Tibial artery (tissue), 4 donors: ENCODE measurements around the gene DAZAP1.

Experiments used
- DNase-seq, 2 donors: peaks; one replicate each; pipeline ENCODE4 v3.0.0-alpha.2; 2019
- H3K27ac ChIP-seq, 2 donors: fragments of 200-600 bp; sonication (generic) in 1 of 2; 1 replicate in 1 of 2; 2 replicates in 1 of 2; pipeline ENCODE4 v1.5.1; 2018 to 2019; ENCODE audit warnings: mild to moderate bottlenecking in 1 of 2
- H3K27me3 ChIP-seq, 2 donors: fragments of 200-600 bp; sonication (generic) in 1 of 2; one replicate each; pipeline versions ENCODE4 v1.5.1 to v1.6.0; 2016 to 2019
- H3K36me3 ChIP-seq, 3 donors: fragments of 200-600 bp; sonication (generic) in 2 of 3; one replicate each; pipeline ENCODE4 v1.5.1; 2016 to 2019; ENCODE audit warnings: mild to moderate bottlenecking in 2 of 3
- H3K4me1 ChIP-seq, 4 donors: fragments of 200-600 bp; sonication (generic) in 2 of 4; 1 replicate in 3 of 4; 2 replicates in 1 of 4; pipeline ENCODE4 v1.5.1; 2016 to 2019
- H3K4me3 ChIP-seq, 2 donors: fragments of 200-600 bp; sonication (generic) in 1 of 2; 1 replicate in 1 of 2; 2 replicates in 1 of 2; pipeline ENCODE4 v1.5.1; 2018 to 2019; ENCODE audit warnings: mild to moderate bottlenecking in 2 of 2
- H3K9me3 ChIP-seq, 3 donors: fragments of 200-600 bp; sonication (generic) in 1 of 3; one replicate each; pipeline ENCODE4 v1.5.1; 2016 to 2019
- CTCF ChIP-seq, 2 experiments: fragments of 200-600 bp in 1 of 2; fragments of 450-650 bp in 1 of 2; IDR thresholded peaks; one replicate each; pipeline ENCODE4 v1.5.1; 2017 to 2019; ENCODE audit warnings: antibody characterized with exemption in 2 of 2, mild to moderate bottlenecking in 1 of 2, moderate library complexity in 1 of 2
- intact Hi-C: fragments of 100-400 bp; cut with DNase I; formaldehyde crosslinking; loops from one replicate; pipeline ENCODE4 v1.15.0; 2023; ENCODE audit warnings: low total_unique reads

Gene DAZAP1

DNA sequence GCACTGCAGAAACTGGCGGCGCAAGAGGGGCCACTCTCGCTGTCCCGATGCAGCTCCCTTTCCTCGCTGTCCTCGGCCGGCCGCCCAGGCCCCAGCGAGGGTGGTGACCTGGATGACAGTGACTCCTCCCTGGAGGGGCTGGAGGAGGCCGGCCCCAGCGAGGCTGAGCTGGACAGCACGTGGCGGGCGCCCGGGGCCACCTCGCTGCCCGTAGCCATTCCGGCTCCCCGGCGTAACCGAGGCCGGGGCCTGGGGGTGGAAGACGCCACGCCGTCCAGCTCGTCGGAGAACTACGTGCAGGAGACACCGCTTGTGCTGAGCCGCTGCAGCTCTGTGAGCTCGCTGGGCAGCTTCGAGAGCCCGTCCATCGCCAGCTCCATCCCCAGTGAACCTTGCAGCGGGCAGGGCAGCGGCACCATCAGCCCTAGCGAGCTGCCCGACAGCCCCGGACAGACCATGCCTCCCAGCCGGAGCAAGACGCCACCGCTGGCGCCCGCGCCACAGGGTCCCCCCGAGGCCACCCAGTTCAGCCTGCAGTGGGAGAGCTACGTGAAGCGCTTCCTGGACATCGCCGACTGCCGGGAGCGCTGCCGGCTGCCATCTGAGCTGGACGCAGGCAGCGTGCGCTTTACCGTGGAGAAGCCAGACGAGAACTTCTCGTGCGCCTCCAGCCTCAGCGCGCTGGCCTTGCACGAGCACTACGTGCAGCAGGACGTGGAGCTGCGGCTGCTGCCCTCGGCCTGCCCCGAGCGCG lies 59.3 kb downstream of the DAZAP1 start:
- Histone ChIP-seq H3K4me1 (peaks cover 10 to 65% (median 61%) of the 10 kb centered on the region in 4 donors), H3K27ac (no peak overlapping the region), H3K9me3 (no peaks in the 10 kb centered on the region), H3K36me3 (no peaks in the 10 kb centered on the region), H3K4me3 (no peak overlapping the region), H3K27me3 (peaks cover 18 to 68% of the 10 kb centered on the region in 2 donors)
- TF ChIP-seq CTCF (IDR thresholded peaks at IDR 0.05) = no peak
- intact Hi-C loops = no loop called here
- DNase-seq = no peak

DNA sequence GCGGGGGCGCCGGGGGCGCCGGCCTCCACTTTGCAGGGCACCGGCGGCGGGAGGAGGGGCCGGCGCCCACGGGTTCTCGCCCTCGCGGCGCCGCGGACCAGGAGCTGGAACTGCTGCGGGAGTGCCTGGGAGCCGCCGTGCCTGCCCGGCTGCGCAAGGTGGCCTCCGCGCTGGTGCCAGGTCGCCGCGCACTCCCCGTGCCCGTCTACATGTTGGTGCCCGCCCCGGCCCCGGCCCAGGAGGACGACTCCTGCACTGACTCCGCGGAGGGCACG lies 59.8 kb downstream of the DAZAP1 start:
- intact Hi-C loops = no loop called here
- peaks cover 23 to 73% of the 10 kb centered on the region in 2 donors for H3K27me3 ChIP-seq

DNA sequence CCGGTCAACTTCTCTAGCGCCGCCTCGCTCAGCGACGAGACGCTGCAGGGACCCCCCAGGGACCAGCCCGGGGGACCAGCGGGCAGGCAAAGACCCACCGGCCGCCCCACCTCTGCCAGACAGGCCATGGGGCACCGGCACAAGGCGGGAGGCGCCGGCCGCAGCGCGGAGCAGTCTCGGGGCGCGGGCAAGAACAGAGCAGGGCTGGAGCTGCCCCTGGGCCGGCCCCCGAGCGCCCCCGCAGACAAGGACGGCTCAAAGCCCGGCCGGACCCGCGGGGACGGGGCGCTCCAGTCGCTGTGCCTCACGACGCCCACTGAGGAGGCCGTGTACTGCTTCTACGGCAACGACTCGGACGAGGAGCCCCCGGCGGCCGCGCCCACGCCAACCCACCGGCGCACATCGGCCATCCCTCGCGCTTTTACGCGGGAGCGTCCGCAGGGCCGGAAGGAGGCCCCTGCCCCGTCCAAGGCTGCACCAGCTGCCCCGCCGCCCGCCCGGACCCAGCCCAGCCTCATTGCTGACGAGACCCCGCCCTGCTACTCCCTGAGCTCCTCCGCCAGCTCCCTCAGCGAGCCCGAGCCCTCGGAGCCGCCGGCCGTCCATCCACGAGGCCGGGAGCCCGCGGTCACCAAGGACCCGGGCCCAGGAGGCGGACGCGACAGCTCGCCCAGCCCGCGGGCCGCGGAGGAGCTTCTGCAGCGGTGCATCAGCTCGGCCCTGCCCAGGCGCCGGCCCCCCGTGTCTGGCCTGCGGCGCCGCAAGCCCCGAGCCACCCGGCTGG lies 60.3 kb downstream of the DAZAP1 start:
- intact Hi-C loops = no loop called here
- Histone ChIP-seq H3K27me3 (peaks cover 24 to 78% of the 10 kb centered on the region in 2 donors), H3K4me1 (peaks cover 10 to 75% (median 71%) of the 10 kb centered on the region in 4 donors)

More for the DNA sequence above, 59.8 kb downstream of the DAZAP1 start:
- TF ChIP-seq CTCF (IDR thresholded peaks at IDR 0.05) = no peak
- DNase-seq = no peak
- peak overlapping the region in 1 of 2 donors; percentile 9 for H3K4me3 ChIP-seq
- H3K36me3 ChIP-seq = no peaks in the 10 kb centered on the region
- H3K4me1 ChIP-seq = peaks cover 10 to 70% (median 66%) of the 10 kb centered on the region in 4 donors
- H3K27ac ChIP-seq = no peak overlapping the region
- no peaks in the 10 kb centered on the region for H3K9me3 ChIP-seq

GRCh38 chr19:1468274-1468820 lies 61.0 kb downstream of the DAZAP1 start:
- intact Hi-C loops = no loop called here
- DNase-seq = no peak
- no peaks in the 10 kb centered on the region for H3K9me3 ChIP-seq
- no peak for TF ChIP-seq CTCF (IDR thresholded peaks at IDR 0.05)
- peaks cover 10 to 79% (median 72%) of the 10 kb centered on the region in 4 donors for H3K4me1 ChIP-seq
- H3K27me3 ChIP-seq = peaks cover 24 to 85% of the 10 kb centered on the region in 2 donors
- H3K27ac ChIP-seq = no peak overlapping the region
- H3K36me3 ChIP-seq = no peaks in the 10 kb centered on the region
- H3K4me3 ChIP-seq = peak overlapping the region in 1 of 2 donors; percentile 32

More for the DNA sequence above, 60.3 kb downstream of the DAZAP1 start:
- Histone ChIP-seq H3K36me3 (no peaks in the 10 kb centered on the region), H3K9me3 (no peaks in the 10 kb centered on the region), H3K27ac (no peak overlapping the region), H3K4me3 (peak overlapping the region in 1 of 2 donors; percentile 9)
- no peak for DNase-seq
- TF ChIP-seq CTCF (IDR thresholded peaks at IDR 0.05) = no peak

- Histone ChIP-seq H3K27ac (no peak overlapping the region), H3K4me1 (peaks cover 10 to 79% (median 72%) of the 10 kb centered on the region in 4 donors), H3K9me3 (no peaks in the 10 kb centered on the region), H3K27me3 (peaks cover 24 to 90% of the 10 kb centered on the region in 2 donors), H3K4me3 (peak overlapping the region in 1 of 2 donors; percentile 32), H3K36me3 (peaks cover 0 to 2% (median 0%) of the 10 kb centered on the region in 3 donors)
- no peak for TF ChIP-seq CTCF (IDR thresholded peaks at IDR 0.05)
- no peak for DNase-seq
- intact Hi-C loops = no loop called here
Measured at GRCh38 chr19:1468821-1469254, 61.5 kb downstream of the DAZAP1 start.
